ENCODE measurements around the gene TMX3. TPM values are rescaled to one million over a fixed set of nuclear protein-coding genes. Genes with fewer than 3 reads are reported as not detected.
A peak's percentile ranks its signal among the peaks of the same experiment; 100 is the strongest.

TMX3 gene
- total RNA-seq, 1 experiment from 2014 or later: 33.3 TPM

DNA sequence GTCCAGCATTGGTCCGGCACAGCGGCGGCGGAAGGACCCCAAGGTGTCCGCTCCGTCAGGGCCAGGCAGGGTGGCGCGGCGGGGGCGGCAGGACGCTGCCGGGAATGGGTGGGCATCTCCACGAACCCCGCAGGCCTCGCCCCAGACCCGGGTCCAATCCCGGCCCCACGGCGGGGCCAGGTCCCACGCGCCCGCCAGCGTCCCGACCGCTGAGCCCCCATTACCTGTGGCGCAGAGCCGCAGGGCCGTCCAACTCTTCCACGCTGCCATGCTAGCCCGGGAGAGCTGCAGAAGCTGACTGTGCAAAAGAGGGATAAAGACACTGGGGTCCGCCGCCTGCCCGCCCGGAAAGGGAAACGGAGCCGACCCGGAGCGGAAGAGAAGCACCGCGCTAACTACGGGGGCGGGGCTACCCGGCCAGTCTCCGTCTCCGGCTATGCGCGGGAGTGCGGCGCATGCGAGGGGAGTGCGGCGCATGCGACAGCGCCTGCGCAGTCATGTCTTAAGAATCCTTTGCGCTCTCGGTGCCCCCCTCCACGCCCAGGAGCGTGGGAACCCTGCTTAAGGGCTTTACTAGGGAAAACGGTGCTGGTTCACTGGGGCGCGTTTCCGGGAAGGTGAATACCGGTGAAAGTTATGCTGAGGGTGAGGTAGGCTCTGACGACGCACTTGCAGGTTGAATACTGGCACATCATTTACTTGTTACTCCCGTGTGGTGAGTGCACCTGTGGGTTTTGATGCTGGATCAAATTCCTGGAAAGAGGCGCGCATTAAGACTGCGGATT lies at the start of gene TMX3 (continued):
- TF ChIP-seq, protein P1, sequence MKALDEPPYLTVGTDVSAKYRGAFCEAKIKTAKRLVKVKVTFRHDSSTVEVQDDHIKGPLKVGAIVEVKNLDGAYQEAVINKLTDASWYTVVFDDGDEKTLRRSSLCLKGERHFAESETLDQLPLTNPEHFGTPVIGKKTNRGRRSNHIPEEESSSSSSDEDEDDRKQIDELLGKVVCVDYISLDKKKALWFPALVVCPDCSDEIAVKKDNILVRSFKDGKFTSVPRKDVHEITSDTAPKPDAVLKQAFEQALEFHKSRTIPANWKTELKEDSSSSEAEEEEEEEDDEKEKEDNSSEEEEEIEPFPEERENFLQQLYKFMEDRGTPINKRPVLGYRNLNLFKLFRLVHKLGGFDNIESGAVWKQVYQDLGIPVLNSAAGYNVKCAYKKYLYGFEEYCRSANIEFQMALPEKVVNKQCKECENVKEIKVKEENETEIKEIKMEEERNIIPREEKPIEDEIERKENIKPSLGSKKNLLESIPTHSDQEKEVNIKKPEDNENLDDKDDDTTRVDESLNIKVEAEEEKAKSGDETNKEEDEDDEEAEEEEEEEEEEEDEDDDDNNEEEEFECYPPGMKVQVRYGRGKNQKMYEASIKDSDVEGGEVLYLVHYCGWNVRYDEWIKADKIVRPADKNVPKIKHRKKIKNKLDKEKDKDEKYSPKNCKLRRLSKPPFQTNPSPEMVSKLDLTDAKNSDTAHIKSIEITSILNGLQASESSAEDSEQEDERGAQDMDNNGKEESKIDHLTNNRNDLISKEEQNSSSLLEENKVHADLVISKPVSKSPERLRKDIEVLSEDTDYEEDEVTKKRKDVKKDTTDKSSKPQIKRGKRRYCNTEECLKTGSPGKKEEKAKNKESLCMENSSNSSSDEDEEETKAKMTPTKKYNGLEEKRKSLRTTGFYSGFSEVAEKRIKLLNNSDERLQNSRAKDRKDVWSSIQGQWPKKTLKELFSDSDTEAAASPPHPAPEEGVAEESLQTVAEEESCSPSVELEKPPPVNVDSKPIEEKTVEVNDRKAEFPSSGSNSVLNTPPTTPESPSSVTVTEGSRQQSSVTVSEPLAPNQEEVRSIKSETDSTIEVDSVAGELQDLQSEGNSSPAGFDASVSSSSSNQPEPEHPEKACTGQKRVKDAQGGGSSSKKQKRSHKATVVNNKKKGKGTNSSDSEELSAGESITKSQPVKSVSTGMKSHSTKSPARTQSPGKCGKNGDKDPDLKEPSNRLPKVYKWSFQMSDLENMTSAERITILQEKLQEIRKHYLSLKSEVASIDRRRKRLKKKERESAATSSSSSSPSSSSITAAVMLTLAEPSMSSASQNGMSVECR (CRISPR knock-in tag; IDR thresholded peaks at IDR 0.05; ENCODE audit: borderline replicate concordance): peak; percentile 93
- TF ChIP-seq CREB1 (CRISPR knock-in tag; IDR thresholded peaks at IDR 0.05) (peak; percentile 87; the same call in 1 of the 2 replicates), MYBL2 (CRISPR knock-in tag; IDR thresholded peaks at IDR 0.05) (peak; percentile 89), ZNF671 (CRISPR knock-in tag; IDR thresholded peaks at IDR 0.05) (no peak), TP53 (CRISPR knock-in tag; IDR thresholded peaks at IDR 0.05) (peak; percentile 96), ZNF423 (CRISPR knock-in tag; IDR thresholded peaks at IDR 0.05) (peak; percentile 11; the same call in 1 of the 2 replicates), JAZF1 (CRISPR knock-in tag; IDR thresholded peaks at IDR 0.05) (no peak), NFE2L1 (CRISPR knock-in tag; IDR thresholded peaks at IDR 0.05) (peak; percentile 90; the same call in 1 of the 2 replicates), RORB (CRISPR knock-in tag; IDR thresholded peaks at IDR 0.05) (no peak), ZNF317 (CRISPR knock-in tag; IDR thresholded peaks at IDR 0.05; ENCODE audit: borderline replicate concordance, low read depth) (no peak), KAT7 (CRISPR knock-in tag; IDR thresholded peaks at IDR 0.05; ENCODE audit: borderline replicate concordance) (peak; percentile 85), SP1 (CRISPR knock-in tag; conservative IDR thresholded peaks at IDR 0.05) (peak; percentile 49; the same call in 1 of the 2 replicates), OVOL2 (CRISPR knock-in tag; IDR thresholded peaks at IDR 0.05; ENCODE audit: borderline replicate concordance) (no peak), GRHL2 (CRISPR knock-in tag; IDR thresholded peaks at IDR 0.05; ENCODE audit: insufficient replicate concordance, severe bottlenecking) (no peak), ZNF121 (CRISPR knock-in tag; IDR thresholded peaks at IDR 0.05) (no peak), IRF2 (CRISPR knock-in tag; IDR thresholded peaks at IDR 0.05; ENCODE audit: borderline replicate concordance, low read depth) (no peak)
- TF ChIP-seq, protein P2, sequence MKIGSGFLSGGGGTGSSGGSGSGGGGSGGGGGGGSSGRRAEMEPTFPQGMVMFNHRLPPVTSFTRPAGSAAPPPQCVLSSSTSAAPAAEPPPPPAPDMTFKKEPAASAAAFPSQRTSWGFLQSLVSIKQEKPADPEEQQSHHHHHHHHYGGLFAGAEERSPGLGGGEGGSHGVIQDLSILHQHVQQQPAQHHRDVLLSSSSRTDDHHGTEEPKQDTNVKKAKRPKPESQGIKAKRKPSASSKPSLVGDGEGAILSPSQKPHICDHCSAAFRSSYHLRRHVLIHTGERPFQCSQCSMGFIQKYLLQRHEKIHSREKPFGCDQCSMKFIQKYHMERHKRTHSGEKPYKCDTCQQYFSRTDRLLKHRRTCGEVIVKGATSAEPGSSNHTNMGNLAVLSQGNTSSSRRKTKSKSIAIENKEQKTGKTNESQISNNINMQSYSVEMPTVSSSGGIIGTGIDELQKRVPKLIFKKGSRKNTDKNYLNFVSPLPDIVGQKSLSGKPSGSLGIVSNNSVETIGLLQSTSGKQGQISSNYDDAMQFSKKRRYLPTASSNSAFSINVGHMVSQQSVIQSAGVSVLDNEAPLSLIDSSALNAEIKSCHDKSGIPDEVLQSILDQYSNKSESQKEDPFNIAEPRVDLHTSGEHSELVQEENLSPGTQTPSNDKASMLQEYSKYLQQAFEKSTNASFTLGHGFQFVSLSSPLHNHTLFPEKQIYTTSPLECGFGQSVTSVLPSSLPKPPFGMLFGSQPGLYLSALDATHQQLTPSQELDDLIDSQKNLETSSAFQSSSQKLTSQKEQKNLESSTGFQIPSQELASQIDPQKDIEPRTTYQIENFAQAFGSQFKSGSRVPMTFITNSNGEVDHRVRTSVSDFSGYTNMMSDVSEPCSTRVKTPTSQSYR (CRISPR knock-in tag; IDR thresholded peaks at IDR 0.05): peak; percentile 90
- TF ChIP-seq, protein P3, sequence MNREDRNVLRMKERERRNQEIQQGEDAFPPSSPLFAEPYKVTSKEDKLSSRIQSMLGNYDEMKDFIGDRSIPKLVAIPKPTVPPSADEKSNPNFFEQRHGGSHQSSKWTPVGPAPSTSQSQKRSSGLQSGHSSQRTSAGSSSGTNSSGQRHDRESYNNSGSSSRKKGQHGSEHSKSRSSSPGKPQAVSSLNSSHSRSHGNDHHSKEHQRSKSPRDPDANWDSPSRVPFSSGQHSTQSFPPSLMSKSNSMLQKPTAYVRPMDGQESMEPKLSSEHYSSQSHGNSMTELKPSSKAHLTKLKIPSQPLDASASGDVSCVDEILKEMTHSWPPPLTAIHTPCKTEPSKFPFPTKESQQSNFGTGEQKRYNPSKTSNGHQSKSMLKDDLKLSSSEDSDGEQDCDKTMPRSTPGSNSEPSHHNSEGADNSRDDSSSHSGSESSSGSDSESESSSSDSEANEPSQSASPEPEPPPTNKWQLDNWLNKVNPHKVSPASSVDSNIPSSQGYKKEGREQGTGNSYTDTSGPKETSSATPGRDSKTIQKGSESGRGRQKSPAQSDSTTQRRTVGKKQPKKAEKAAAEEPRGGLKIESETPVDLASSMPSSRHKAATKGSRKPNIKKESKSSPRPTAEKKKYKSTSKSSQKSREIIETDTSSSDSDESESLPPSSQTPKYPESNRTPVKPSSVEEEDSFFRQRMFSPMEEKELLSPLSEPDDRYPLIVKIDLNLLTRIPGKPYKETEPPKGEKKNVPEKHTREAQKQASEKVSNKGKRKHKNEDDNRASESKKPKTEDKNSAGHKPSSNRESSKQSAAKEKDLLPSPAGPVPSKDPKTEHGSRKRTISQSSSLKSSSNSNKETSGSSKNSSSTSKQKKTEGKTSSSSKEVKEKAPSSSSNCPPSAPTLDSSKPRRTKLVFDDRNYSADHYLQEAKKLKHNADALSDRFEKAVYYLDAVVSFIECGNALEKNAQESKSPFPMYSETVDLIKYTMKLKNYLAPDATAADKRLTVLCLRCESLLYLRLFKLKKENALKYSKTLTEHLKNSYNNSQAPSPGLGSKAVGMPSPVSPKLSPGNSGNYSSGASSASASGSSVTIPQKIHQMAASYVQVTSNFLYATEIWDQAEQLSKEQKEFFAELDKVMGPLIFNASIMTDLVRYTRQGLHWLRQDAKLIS (CRISPR knock-in tag; IDR thresholded peaks at IDR 0.05; ENCODE audit: borderline replicate concordance): peak; percentile 98
- TF ChIP-seq, protein P4, sequence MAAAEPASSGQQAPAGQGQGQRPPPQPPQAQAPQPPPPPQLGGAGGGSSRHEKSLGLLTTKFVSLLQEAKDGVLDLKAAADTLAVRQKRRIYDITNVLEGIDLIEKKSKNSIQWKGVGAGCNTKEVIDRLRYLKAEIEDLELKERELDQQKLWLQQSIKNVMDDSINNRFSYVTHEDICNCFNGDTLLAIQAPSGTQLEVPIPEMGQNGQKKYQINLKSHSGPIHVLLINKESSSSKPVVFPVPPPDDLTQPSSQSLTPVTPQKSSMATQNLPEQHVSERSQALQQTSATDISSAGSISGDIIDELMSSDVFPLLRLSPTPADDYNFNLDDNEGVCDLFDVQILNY (CRISPR knock-in tag; IDR thresholded peaks at IDR 0.05): peak; percentile 93
- TF ChIP-seq, protein P5, sequence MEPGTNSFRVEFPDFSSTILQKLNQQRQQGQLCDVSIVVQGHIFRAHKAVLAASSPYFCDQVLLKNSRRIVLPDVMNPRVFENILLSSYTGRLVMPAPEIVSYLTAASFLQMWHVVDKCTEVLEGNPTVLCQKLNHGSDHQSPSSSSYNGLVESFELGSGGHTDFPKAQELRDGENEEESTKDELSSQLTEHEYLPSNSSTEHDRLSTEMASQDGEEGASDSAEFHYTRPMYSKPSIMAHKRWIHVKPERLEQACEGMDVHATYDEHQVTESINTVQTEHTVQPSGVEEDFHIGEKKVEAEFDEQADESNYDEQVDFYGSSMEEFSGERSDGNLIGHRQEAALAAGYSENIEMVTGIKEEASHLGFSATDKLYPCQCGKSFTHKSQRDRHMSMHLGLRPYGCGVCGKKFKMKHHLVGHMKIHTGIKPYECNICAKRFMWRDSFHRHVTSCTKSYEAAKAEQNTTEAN (CRISPR knock-in tag; IDR thresholded peaks at IDR 0.05): peak; percentile 94
- TF ChIP-seq, protein P6, sequence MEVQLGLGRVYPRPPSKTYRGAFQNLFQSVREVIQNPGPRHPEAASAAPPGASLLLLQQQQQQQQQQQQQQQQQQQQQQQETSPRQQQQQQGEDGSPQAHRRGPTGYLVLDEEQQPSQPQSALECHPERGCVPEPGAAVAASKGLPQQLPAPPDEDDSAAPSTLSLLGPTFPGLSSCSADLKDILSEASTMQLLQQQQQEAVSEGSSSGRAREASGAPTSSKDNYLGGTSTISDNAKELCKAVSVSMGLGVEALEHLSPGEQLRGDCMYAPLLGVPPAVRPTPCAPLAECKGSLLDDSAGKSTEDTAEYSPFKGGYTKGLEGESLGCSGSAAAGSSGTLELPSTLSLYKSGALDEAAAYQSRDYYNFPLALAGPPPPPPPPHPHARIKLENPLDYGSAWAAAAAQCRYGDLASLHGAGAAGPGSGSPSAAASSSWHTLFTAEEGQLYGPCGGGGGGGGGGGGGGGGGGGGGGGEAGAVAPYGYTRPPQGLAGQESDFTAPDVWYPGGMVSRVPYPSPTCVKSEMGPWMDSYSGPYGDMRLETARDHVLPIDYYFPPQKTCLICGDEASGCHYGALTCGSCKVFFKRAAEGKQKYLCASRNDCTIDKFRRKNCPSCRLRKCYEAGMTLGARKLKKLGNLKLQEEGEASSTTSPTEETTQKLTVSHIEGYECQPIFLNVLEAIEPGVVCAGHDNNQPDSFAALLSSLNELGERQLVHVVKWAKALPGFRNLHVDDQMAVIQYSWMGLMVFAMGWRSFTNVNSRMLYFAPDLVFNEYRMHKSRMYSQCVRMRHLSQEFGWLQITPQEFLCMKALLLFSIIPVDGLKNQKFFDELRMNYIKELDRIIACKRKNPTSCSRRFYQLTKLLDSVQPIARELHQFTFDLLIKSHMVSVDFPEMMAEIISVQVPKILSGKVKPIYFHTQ (CRISPR knock-in tag; IDR thresholded peaks at IDR 0.05): no peak
